IMR-90 (cell line): ENCODE results near the gene USPL1. TPM values are rescaled to one million over a fixed set of nuclear protein-coding genes. Genes with fewer than 3 reads are reported as not detected.

ENCODE experiments used
- ATAC-seq: fragments of 200-7000 bp; cut with Tn5 transposase; 2 replicates; pipeline ENCODE4 v1.9.1; 2020; ENCODE audit warnings: low read depth, mild to moderate bottlenecking, moderate library complexity
- BruUV-seq: library from RNA; stranded (reverse); fragments of 400-500 nt; replicated peaks from 2 replicates; lab custom pipeline; 2021; lab: Mats Ljungman, UMichigan
- CTCF ChIA-PET: fragments of 300-600 bp; formaldehyde crosslinking; extraction: SDS; loops from one replicate; lab custom pipeline; 2021; ENCODE audit warnings: antibody characterized with exemption; lab: Yijun Ruan, JAX
- POLR2A ChIA-PET: fragments of 300-600 bp; sonication (Branson Sonifier 250); formaldehyde crosslinking; loops from one replicate; lab custom pipeline; 2022; ENCODE audit warnings: antibody characterized with exemption; ENCODE audit not compliant: unreplicated experiment; lab: Charles Lee
- DNase-seq: peaks from one replicate; pipeline ENCODE4 v3.0.0; 2013
- H2AFZ ChIP-seq: replicated peaks from 2 replicates; pipeline ENCODE3; 2013; ENCODE audit warnings: low read length, mild to moderate bottlenecking; ENCODE audit not compliant: poor library complexity
- H2AK5ac ChIP-seq: 2 replicates; pipeline ENCODE4 v1.6.1; 2013; ENCODE audit warnings: low read depth, low read length, inconsistent platforms
- H2AK9ac ChIP-seq: replicated peaks from 2 replicates; pipeline ENCODE3; 2013; ENCODE audit warnings: mild to moderate bottlenecking, low read depth, low read length, moderate library complexity; ENCODE audit not compliant: poor library complexity
- H2BK120ac ChIP-seq: 2 replicates; pipeline ENCODE4 v1.6.1; 2013; ENCODE audit warnings: low read depth, low read length, inconsistent platforms
- H2BK15ac ChIP-seq: 3 replicates; pipeline ENCODE4 v1.6.1; 2013; ENCODE audit warnings: low read depth, low read length, inconsistent platforms
- H2BK20ac ChIP-seq: 2 replicates; pipeline ENCODE4 v1.6.1; 2013; ENCODE audit warnings: low read depth, mild to moderate bottlenecking, inconsistent platforms, low read length, moderate library complexity
- H2BK5ac ChIP-seq: 2 replicates; pipeline ENCODE4 v1.6.1; 2013; ENCODE audit warnings: mild to moderate bottlenecking, low read depth, low read length, inconsistent platforms; ENCODE audit not compliant: poor library complexity, severe bottlenecking
- H3K14ac ChIP-seq: replicated peaks from 2 replicates; pipeline ENCODE4 v1.6.1; 2013; ENCODE audit warnings: low read depth, low read length, inconsistent platforms
- H3K18ac ChIP-seq: 2 replicates; pipeline ENCODE4 v1.6.1; 2013; ENCODE audit warnings: low read depth, low read length, control low read depth
- H3K23ac ChIP-seq: 2 replicates; pipeline ENCODE4 v1.6.1; 2013; ENCODE audit warnings: low read depth, low read length, inconsistent platforms
- H3K27ac ChIP-seq: 2 replicates; pipeline ENCODE4 v1.5.1; 2013; ENCODE audit warnings: mild to moderate bottlenecking, control low read depth, low read length; ENCODE audit not compliant: insufficient read depth
- H3K27me3 ChIP-seq: 2 replicates; pipeline ENCODE4 v1.6.1; 2013; ENCODE audit warnings: low read length; ENCODE audit not compliant: control insufficient read depth, insufficient read depth
- H3K36me3 ChIP-seq: 2 replicates; pipeline ENCODE4 v1.6.1; 2013; ENCODE audit warnings: low read length, mixed read lengths; ENCODE audit not compliant: control insufficient read depth, insufficient read depth
- H3K4ac ChIP-seq: 2 replicates; pipeline ENCODE4 v1.6.1; 2013; ENCODE audit warnings: low read depth, low read length, inconsistent platforms
- H3K4me1 ChIP-seq: 2 replicates; pipeline ENCODE4 v1.6.1; 2013; ENCODE audit warnings: low read length, mixed read lengths; ENCODE audit not compliant: control insufficient read depth, insufficient read depth
- H3K4me2 ChIP-seq: 2 replicates; pipeline ENCODE4 v1.6.1; 2013; ENCODE audit warnings: low read depth, mild to moderate bottlenecking, control low read depth, low read length, moderate library complexity
- H3K4me3 ChIP-seq: 2 replicates; pipeline ENCODE4 v1.5.1; 2013; ENCODE audit warnings: low read depth, mild to moderate bottlenecking, control low read depth, low read length, moderate library complexity; ENCODE audit not compliant: insufficient read depth
- H3K56ac ChIP-seq: 2 replicates; pipeline ENCODE4 v1.6.1; 2013; ENCODE audit warnings: low read length, inconsistent platforms; ENCODE audit not compliant: insufficient read depth; ENCODE audit errors: extremely low read depth
- H3K79me1 ChIP-seq, 2 experiments: 2 replicates each; pipeline ENCODE4 v1.6.1; 2013; ENCODE audit warnings: low read length in 2 of 2, inconsistent platforms in 1 of 2, low read depth in 1 of 2
- H3K9ac ChIP-seq: 2 replicates; pipeline ENCODE4 v1.6.1; 2013; ENCODE audit warnings: low read depth, low read length, control low read depth
- H3K9me1 ChIP-seq: 2 replicates; pipeline ENCODE4 v1.6.1; 2013; ENCODE audit warnings: low read length, inconsistent platforms; ENCODE audit not compliant: insufficient read depth
- H3K9me3 ChIP-seq: 2 replicates; pipeline ENCODE4 v1.6.1; 2013; ENCODE audit warnings: low read length; ENCODE audit not compliant: control insufficient read depth, insufficient read depth
- H4K20me1 ChIP-seq: 2 replicates; pipeline ENCODE4 v1.6.1; 2013; ENCODE audit warnings: low read length, inconsistent platforms; ENCODE audit not compliant: insufficient read depth
- H4K5ac ChIP-seq: 2 replicates; pipeline ENCODE4 v1.6.1; 2013; ENCODE audit warnings: mild to moderate bottlenecking, low read depth, low read length, control low read depth
- H4K8ac ChIP-seq, 2 experiments: 2 replicates each; pipeline ENCODE4 v1.6.1; 2013; ENCODE audit warnings: low read depth in 2 of 2, low read length in 2 of 2, control low read depth in 1 of 2, inconsistent platforms in 1 of 2
- H4K91ac ChIP-seq: 2 replicates; pipeline ENCODE4 v1.6.1; 2013; ENCODE audit warnings: low read depth, low read length, inconsistent platforms; ENCODE audit not compliant: insufficient read depth
- BHLHE40 ChIP-seq: fragments of 150-350 bp; IDR thresholded peaks from 2 replicates; pipeline ENCODE4 v1.6.1; 2016; ENCODE audit warnings: mild to moderate bottlenecking, low read depth, low read length
- CEBPB ChIP-seq: IDR thresholded peaks from 2 replicates; pipeline ENCODE4 v1.6.1; 2012; ENCODE audit warnings: low read depth, low read length, improper control_type of control experiment
- CHD1 ChIP-seq: IDR thresholded peaks from 2 replicates; pipeline ENCODE4 v1.6.1; 2012; ENCODE audit warnings: low read depth, low read length, improper control_type of control experiment
- FOS ChIP-seq: fragments of 150-350 bp; IDR thresholded peaks from 2 replicates; pipeline ENCODE4 v1.6.1; 2016; ENCODE audit warnings: low read depth, low read length
- MAFK ChIP-seq: IDR thresholded peaks from 2 replicates; pipeline ENCODE4 v1.6.1; 2012; ENCODE audit warnings: low read depth, low read length, improper control_type of control experiment
- MXI1 ChIP-seq: IDR thresholded peaks from 2 replicates; pipeline ENCODE4 v1.6.1; 2012; ENCODE audit warnings: low read depth, mild to moderate bottlenecking, low read length, moderate library complexity, borderline replicate concordance
- NFE2L2 ChIP-seq: fragments of 150-350 bp; IDR thresholded peaks from 2 replicates; pipeline ENCODE4 v1.6.1; 2016; ENCODE audit warnings: low read depth, mild to moderate bottlenecking, low read length
- RAD21 ChIP-seq: IDR thresholded peaks from 2 replicates; pipeline ENCODE4 v1.6.1; 2012; ENCODE audit warnings: low read length, improper control_type of control experiment
- SMC3 ChIP-seq: fragments of 150-350 bp; IDR thresholded peaks from 2 replicates; pipeline ENCODE4 v1.6.1; 2016; ENCODE audit warnings: low read depth, mild to moderate bottlenecking, antibody characterized with exemption, low read length, moderate library complexity
- WGBS, 2 experiments: methylation state at CpG; one replicate each; pipeline versions ENCODE4 v1.1.5 to v1.1.7; 2013; ENCODE audit warnings: missing lambda C conversion rate in 2 of 2; ENCODE audit not compliant: insufficient read length in 1 of 2; ENCODE audit errors: extremely low coverage in 2 of 2; 5-methylcytosine and 5-hydroxymethylcytosine counted together
- dilution Hi-C: fragments of 300-500 bp; cut with HindIII; formaldehyde crosslinking; loops from one replicate; pipeline ENCODE4 v1.14.3; 2018; ENCODE audit warnings: low sequenced_read_pairs; ENCODE audit not compliant: unreplicated experiment
- in situ Hi-C: fragments of 300-500 bp; cut with MboI; formaldehyde crosslinking; loops from 3 replicates; pipeline ENCODE4 v1.14.3; 2019; ENCODE audit warnings: low sequenced_read_pairs, inconsistent platforms, mixed read lengths
- intact Hi-C: fragments of 100-400 bp; cut with micrococcal nuclease; formaldehyde crosslinking; loops from 2 replicates; pipeline ENCODE4 v1.10.0; 2022
- polyA plus RNA-seq, 3 experiments: library from polyadenylated mRNA; depleted of rRNA; stranded (reverse); fragments of >200 nt; gene quantifications; 2 replicates each; pipeline ENCODE4 v1.2.3, GENCODE V29; 2012; ENCODE audit warnings: low replicate concordance in 1 of 3
- total RNA-seq: library from RNA; depleted of rRNA; stranded (reverse); fragments of >200 nt; gene quantifications from 2 replicates; pipeline ENCODE4 v1.2.3, GENCODE V29; 2012
- TF ChIP-seq, protein P1 (sequence below): conservative IDR thresholded peaks from 2 replicates; pipeline ENCODE4 v1.5.1; 2012; ENCODE audit warnings: mild to moderate bottlenecking, low read depth, low read length, improper control_type of control experiment
- TF ChIP-seq, protein P2 (sequence below): fragments of 150-350 bp; IDR thresholded peaks from 2 replicates; pipeline ENCODE4 v1.6.1; 2016; ENCODE audit warnings: low read depth, mild to moderate bottlenecking, low read length, moderate library complexity, borderline replicate concordance
- TF ChIP-seq, protein P3 (sequence below): fragments of 150-350 bp; IDR thresholded peaks from 2 replicates; pipeline ENCODE4 v1.6.1; 2017; ENCODE audit warnings: mild to moderate bottlenecking, antibody characterized with exemption, low read length, low read depth

The USPL1 gene
- total and polyA plus RNA-seq, 2 of the 4 experiments (the other 2 are of a cell fraction) = 12.1 to 15.4 TPM

DNA sequence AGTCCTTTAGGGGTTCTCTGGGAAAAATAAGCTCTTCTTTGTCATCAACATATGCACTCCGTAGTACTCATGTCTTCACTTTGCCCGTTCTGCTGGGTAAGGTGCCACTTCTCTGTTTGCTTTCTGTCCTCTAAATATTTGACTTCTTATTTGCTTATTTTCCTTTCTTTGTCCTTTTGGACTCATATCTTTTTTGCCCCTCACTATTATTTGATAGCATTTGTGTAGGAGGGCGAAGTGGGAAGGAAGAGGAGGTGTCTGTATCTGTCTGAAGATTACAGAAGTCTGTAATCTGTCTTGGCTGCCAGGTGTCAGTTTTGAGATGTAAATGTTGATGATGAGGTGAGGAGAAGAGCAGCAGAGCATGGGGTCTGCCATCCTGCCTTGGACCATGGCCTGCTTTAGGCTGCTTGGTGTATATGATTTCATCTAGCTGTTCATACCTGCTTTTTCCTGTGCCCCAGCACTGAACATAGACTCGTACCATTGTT, 30.8 kb downstream of the USPL1 start:
- Histone ChIP-seq H2AK5ac (no peak overlapping the region), H3K27ac (no peak overlapping the region), H3K36me3 (peaks cover 24% of the 10 kb centered on the region), H2BK15ac (no peak overlapping the region), H3K4ac (no peak overlapping the region), H3K4me3 (no peak overlapping the region), H3K14ac (no peak overlapping the region), H4K8ac (no peak overlapping the region), H2BK120ac (no peak overlapping the region), H2AK9ac (no peak overlapping the region), H3K9me1 (no peaks in the 10 kb centered on the region), H2AFZ (no peak overlapping the region), H4K91ac (no peak overlapping the region), H3K23ac (no peak overlapping the region), H3K27me3 (no peaks in the 10 kb centered on the region), H2BK20ac (no peak overlapping the region), H3K56ac (no peak overlapping the region), H2BK5ac (no peak overlapping the region), H3K18ac (no peak overlapping the region), H3K79me1 (peaks cover 23 to 37% of the 10 kb centered on the region in 2 experiments), H3K9ac (no peak overlapping the region), H3K9me3 (no peaks in the 10 kb centered on the region), H4K20me1 (peaks cover 4% of the 10 kb centered on the region; the same call in 1 of the 2 replicates), H3K4me1 (no peaks in the 10 kb centered on the region), H4K5ac (no peak overlapping the region), H3K4me2 (no peak overlapping the region)
- POLR2A ChIA-PET = no interaction called here
- DNase-seq = no peak
- TF ChIP-seq NFE2L2 (no peak), MXI1 (no peak), MAFK (no peak), BHLHE40 (no peak), CEBPB (no peak), CHD1 (no peak), RAD21 (no peak), SMC3 (no peak), FOS (no peak)
- TF ChIP-seq, protein P1, sequence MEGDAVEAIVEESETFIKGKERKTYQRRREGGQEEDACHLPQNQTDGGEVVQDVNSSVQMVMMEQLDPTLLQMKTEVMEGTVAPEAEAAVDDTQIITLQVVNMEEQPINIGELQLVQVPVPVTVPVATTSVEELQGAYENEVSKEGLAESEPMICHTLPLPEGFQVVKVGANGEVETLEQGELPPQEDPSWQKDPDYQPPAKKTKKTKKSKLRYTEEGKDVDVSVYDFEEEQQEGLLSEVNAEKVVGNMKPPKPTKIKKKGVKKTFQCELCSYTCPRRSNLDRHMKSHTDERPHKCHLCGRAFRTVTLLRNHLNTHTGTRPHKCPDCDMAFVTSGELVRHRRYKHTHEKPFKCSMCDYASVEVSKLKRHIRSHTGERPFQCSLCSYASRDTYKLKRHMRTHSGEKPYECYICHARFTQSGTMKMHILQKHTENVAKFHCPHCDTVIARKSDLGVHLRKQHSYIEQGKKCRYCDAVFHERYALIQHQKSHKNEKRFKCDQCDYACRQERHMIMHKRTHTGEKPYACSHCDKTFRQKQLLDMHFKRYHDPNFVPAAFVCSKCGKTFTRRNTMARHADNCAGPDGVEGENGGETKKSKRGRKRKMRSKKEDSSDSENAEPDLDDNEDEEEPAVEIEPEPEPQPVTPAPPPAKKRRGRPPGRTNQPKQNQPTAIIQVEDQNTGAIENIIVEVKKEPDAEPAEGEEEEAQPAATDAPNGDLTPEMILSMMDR = no peak
- TF ChIP-seq, protein P2, sequence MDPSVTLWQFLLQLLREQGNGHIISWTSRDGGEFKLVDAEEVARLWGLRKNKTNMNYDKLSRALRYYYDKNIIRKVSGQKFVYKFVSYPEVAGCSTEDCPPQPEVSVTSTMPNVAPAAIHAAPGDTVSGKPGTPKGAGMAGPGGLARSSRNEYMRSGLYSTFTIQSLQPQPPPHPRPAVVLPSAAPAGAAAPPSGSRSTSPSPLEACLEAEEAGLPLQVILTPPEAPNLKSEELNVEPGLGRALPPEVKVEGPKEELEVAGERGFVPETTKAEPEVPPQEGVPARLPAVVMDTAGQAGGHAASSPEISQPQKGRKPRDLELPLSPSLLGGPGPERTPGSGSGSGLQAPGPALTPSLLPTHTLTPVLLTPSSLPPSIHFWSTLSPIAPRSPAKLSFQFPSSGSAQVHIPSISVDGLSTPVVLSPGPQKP = no peak
- TF ChIP-seq, protein P3, sequence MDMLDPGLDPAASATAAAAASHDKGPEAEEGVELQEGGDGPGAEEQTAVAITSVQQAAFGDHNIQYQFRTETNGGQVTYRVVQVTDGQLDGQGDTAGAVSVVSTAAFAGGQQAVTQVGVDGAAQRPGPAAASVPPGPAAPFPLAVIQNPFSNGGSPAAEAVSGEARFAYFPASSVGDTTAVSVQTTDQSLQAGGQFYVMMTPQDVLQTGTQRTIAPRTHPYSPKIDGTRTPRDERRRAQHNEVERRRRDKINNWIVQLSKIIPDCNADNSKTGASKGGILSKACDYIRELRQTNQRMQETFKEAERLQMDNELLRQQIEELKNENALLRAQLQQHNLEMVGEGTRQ = no peak
- no peak for ATAC-seq
- 90% methylated on average over 2 of the region's 4 CpGs; no CpG with 5 or more reads in 1 of the 2 experiments for WGBS, 2 experiments
- no TSS peak for BruUV-seq
- intact Hi-C loops = no loop called here
- in situ Hi-C loops = loop anchor here (25.0 kb wide), 1 partner anchor 389 kb away; no protein-coding TSS in a partner anchor
- dilution Hi-C loops = no loop called here
- CTCF ChIA-PET = no interaction called here
